Aorta (tissue), 5 donors: Measurements from ENCODE around the gene RHOU. TPM values are rescaled to one million over a fixed set of nuclear protein-coding genes. Genes with fewer than 3 reads are reported as not detected.

Experiments
- ATAC-seq: fragments of 200-7000 bp; cut with Tn5 transposase; one replicate; pipeline ENCODE4 v1.9.1; 2022; ENCODE audit warnings: moderate library complexity; ENCODE audit not compliant: low FRiP score
- DNase-seq, 2 donors: peaks; one replicate each; pipeline ENCODE4 v3.0.0-alpha.2; 2020
- H3K27ac ChIP-seq, 2 donors: one replicate each; pipeline ENCODE4 v1.5.1; 2013; ENCODE audit warnings: low read length in 2 of 2, mild to moderate bottlenecking in 2 of 2, moderate library complexity in 2 of 2, control low read depth in 1 of 2, inconsistent platforms in 1 of 2, low read depth in 1 of 2
- H3K27me3 ChIP-seq, 2 donors: one replicate each; pipeline ENCODE4 v1.6.1; 2013; ENCODE audit warnings: control low read depth in 1 of 2, low read length in 1 of 2, mild to moderate bottlenecking in 1 of 2, moderate library complexity in 1 of 2; ENCODE audit not compliant: insufficient read depth in 2 of 2, control insufficient read depth in 1 of 2
- H3K36me3 ChIP-seq, 2 donors: one replicate each; pipeline ENCODE4 v1.6.1; 2013; ENCODE audit warnings: control low read depth in 1 of 2, low read length in 1 of 2, mild to moderate bottlenecking in 1 of 2; ENCODE audit not compliant: insufficient read depth in 2 of 2, control insufficient read depth in 1 of 2
- H3K4me1 ChIP-seq, 2 donors: one replicate each; pipeline ENCODE4 v1.6.1; 2013; ENCODE audit warnings: low read length in 2 of 2, control low read depth in 1 of 2, mild to moderate bottlenecking in 1 of 2, moderate library complexity in 1 of 2; ENCODE audit not compliant: insufficient read depth in 2 of 2, control insufficient read depth in 1 of 2
- H3K4me3 ChIP-seq, 2 donors: one replicate each; pipeline ENCODE4 v1.5.1; 2013; ENCODE audit warnings: low read length in 2 of 2, control low read depth in 1 of 2, mild to moderate bottlenecking in 1 of 2
- H3K9me3 ChIP-seq: one replicate; pipeline ENCODE4 v1.6.1; 2013; ENCODE audit warnings: mild to moderate bottlenecking, low read length; ENCODE audit not compliant: control insufficient read depth
- WGBS, 2 donors: extraction: QIAGEN DNeasy Blood & Tissue Kit; methylation state at CpG; one replicate each; pipeline ENCODE4 v1.1.7; 2013; 5-methylcytosine and 5-hydroxymethylcytosine counted together
- intact Hi-C, 2 donors: fragments of 100-400 bp; cut with DNase I; formaldehyde crosslinking; loops; one replicate each; pipeline versions ENCODE4 v1.14.2 to v1.15.0; 2022
- polyA plus RNA-seq, 2 donors: library from polyadenylated mRNA; stranded (reverse); fragments of 200-250 nt; gene quantifications; one replicate each; pipeline ENCODE4 v1.2.3, GENCODE V29; 2013
- total RNA-seq, 2 donors: library from RNA; stranded (reverse); fragmentation: NEBNext Ultra II Directional; extraction: Animal tissue kit (Norgen Biotek cat#: 25700); gene quantifications; one replicate each; pipeline ENCODE4 v1.2.1, GENCODE V29; 2021
- donor health status: healthy with polysubstance abuse.
- donor health status: Bipolar disorder and iron deficiency.
- donor health status: DM: no; HTN: no; CAD: no.
- donor health status: DM: no; HTN: no; CAD: no.
- donor health status: DM: yes; HTN: yes; CAD: no.

RHOU gene
- total and polyA plus RNA-seq, 4 donors, result 15.4 to 37.3 (median 31.4) TPM

- H3K27me3 ChIP-seq, result no peaks in the 10 kb centered on the region
- no peak for DNase-seq
- no peak for ATAC-seq
- no peak overlapping the region for H3K27ac ChIP-seq
- WGBS, 2 donors, result 93 to 94% methylated on average over 8 of the region's 8 CpGs
- H3K4me1 ChIP-seq, result peaks cover 2 to 10% of the 10 kb centered on the region in 2 donors
- intact Hi-C loops, result no loop called here
- H3K36me3 ChIP-seq, result peaks cover 11 to 12% of the 10 kb centered on the region in 2 donors
- H3K9me3 ChIP-seq, result no peaks in the 10 kb centered on the region
- no peak overlapping the region for H3K4me3 ChIP-seq
Measured at GRCh38 chr1:228742281-228742860, 7.1 kb downstream of the RHOU start.

DNA sequence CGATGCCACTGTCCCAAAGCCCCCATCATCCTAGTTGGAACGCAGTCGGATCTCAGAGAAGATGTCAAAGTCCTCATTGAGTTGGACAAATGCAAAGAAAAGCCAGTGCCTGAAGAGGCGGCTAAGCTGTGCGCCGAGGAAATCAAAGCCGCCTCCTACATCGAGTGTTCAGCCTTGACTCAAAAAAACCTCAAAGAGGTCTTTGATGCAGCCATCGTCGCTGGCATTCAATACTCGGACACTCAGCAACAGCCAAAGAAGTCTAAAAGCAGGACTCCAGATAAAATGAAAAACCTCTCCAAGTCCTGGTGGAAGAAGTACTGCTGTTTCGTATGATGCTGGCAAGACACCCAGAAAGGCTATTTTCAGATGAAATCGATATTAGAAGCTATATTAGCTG is 8.1 kb downstream of the RHOU start:
- no peak overlapping the region for H3K4me3 ChIP-seq
- peaks cover 2 to 8% of the 10 kb centered on the region in 2 donors for H3K4me1 ChIP-seq
- no peak for DNase-seq
- WGBS, 2 donors, result 85% methylated on average over 13 of the region's 13 CpGs
- H3K27me3 ChIP-seq, result no peaks in the 10 kb centered on the region
- peaks cover 11 to 12% of the 10 kb centered on the region in 2 donors for H3K36me3 ChIP-seq
- ATAC-seq, result no peak
- no peak overlapping the region for H3K27ac ChIP-seq
- intact Hi-C loops, result no loop called here
- no peaks in the 10 kb centered on the region for H3K9me3 ChIP-seq

DNA sequence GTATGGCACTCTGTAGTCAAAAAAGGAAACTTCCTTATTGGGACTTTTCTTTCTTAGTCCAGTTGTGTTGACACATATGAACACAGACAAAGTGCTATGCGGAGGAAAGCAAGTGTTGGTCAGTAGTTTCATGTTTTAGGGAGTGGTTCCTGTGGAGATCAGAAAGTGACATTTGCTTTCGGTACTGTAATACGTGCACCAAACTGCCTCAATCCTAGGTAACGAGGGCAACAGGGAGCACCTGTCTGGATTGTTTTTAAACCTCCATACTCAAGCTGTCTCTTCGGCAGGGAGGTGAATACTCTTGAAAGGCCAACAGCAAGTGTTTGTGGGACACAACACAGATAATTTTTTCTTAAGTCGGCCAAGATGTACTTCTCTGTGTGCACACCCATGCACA is 9.1 kb downstream of the RHOU start:
- Histone ChIP-seq H3K4me1 (peaks cover 2 to 4% of the 10 kb centered on the region in 2 donors), H3K36me3 (peaks cover 11 to 12% of the 10 kb centered on the region in 2 donors), H3K4me3 (no peak overlapping the region), H3K9me3 (no peaks in the 10 kb centered on the region), H3K27ac (no peak overlapping the region), H3K27me3 (no peaks in the 10 kb centered on the region)
- intact Hi-C loops, result no loop called here
- ATAC-seq (no peak), DNase-seq (no peak)
- WGBS, 2 donors, result 84 to 89% methylated on average over 6 of the region's 6 CpGs

- H3K27ac ChIP-seq, result no peak overlapping the region
- ATAC-seq, result no peak
- intact Hi-C loops, result no loop called here
- H3K4me1 ChIP-seq, result peaks cover 2 to 4% of the 10 kb centered on the region in 2 donors
- H3K4me3 ChIP-seq, result no peak overlapping the region
- no peaks in the 10 kb centered on the region for H3K27me3 ChIP-seq
- WGBS, 2 donors, result 93 to 94% methylated on average over 6 of the region's 6 CpGs
- peaks cover 11 to 12% of the 10 kb centered on the region in 2 donors for H3K36me3 ChIP-seq
- DNase-seq, result no peak
- H3K9me3 ChIP-seq, result no peaks in the 10 kb centered on the region
Measured at GRCh38 chr1:228744918-228745317, 9.6 kb downstream of the RHOU start.

DNA sequence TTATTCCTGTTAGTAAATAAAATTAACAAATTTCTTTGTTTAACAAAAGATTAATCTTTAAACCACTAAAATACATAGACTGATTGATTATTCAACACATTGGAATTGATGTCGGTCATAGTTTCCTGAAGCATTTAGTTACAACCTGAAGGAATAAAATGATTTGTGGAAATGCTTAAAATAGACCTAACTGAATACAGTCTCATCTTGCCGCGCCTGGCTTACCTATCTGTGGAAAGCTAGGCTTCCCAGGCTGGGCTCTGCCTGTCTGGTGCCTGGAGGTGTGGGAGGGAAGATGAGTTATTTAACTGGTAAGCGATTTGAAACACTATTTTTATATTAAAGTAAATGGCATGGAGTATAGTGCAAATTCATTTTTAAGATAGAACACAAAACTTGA is 10.2 kb downstream of the RHOU start:
- intact Hi-C loops, result no loop called here

GRCh38 chr1:228747301-228747935 is 12.1 kb downstream of the RHOU start:
- Histone ChIP-seq H3K27me3 (no peaks in the 10 kb centered on the region), H3K27ac (no peak overlapping the region), H3K4me3 (no peak overlapping the region), H3K9me3 (no peaks in the 10 kb centered on the region), H3K4me1 (no peaks in the 10 kb centered on the region), H3K36me3 (peaks cover 11 to 12% of the 10 kb centered on the region in 2 donors)
- ATAC-seq (no peak), DNase-seq (no peak)
- intact Hi-C loops, result no loop called here
- 92 to 93% methylated on average over 3 of the region's 3 CpGs for WGBS, 2 donors

More for the DNA sequence above, 10.2 kb downstream of the RHOU start:
- Histone ChIP-seq H3K27me3 (no peaks in the 10 kb centered on the region), H3K36me3 (peaks cover 11 to 12% of the 10 kb centered on the region in 2 donors), H3K4me3 (no peak overlapping the region), H3K27ac (no peak overlapping the region), H3K4me1 (peaks cover 2 to 3% of the 10 kb centered on the region in 2 donors), H3K9me3 (no peaks in the 10 kb centered on the region)
- 89 to 91% methylated on average over 4 of the region's 4 CpGs for WGBS, 2 donors
- ATAC-seq (no peak), DNase-seq (no peak)

DNA sequence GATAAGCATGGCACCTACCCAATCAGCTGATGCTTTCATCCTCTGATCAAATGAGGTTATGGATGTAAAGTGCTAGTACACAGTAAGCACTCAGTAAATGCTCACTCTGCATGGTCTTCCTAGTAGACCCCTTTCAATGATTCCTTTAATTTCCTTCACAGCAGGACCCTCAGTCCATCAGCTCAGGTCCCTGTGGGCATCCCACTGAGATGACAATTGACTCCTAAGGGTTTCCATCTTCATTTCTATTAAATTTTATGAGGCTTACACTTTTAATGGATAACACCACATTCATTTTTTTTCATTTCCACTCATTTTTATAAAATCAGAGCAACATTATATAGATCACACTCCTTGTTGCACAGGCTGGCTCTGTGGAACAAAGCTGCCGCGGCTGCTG is 12.8 kb downstream of the RHOU start:
- H3K9me3 ChIP-seq, result no peaks in the 10 kb centered on the region
- no peaks in the 10 kb centered on the region for H3K27me3 ChIP-seq
- no peak overlapping the region for H3K27ac ChIP-seq
- H3K4me1 ChIP-seq, result no peaks in the 10 kb centered on the region
- ATAC-seq, result no peak
- DNase-seq, result no peak
- no peak overlapping the region for H3K4me3 ChIP-seq
- WGBS, 2 donors, result 95 to 98% methylated on average over 2 of the region's 2 CpGs
- intact Hi-C loops, result no loop called here
- peaks cover 11% of the 10 kb centered on the region in 2 donors for H3K36me3 ChIP-seq

DNA sequence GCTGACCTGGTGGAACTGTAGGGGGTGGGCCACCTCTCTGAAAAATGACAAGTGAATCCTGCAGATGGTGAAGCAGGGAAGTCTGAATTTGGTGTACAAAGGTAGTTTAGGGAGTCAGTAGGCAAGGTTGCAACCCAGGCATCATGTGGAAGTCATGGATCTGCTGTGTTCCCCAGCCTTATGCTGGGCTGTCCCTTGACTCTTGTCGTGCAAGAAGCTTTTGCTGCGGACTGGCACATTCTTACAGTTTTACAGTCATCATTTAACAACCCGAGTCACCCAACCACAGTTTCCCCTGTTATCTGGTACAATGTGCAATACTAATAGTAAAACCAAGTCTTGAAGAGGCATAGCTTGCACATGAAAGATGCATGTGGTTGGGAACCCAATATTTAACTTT is 13.2 kb downstream of the RHOU start:
- WGBS, 2 donors, result 60 to 86% methylated on average over 3 of the region's 3 CpGs

GRCh38 chr1:228749765-228750164 is 14.5 kb downstream of the RHOU start:
- DNase-seq (no peak), ATAC-seq (no peak)
- H3K4me1 ChIP-seq, result peaks cover 0 to 3% of the 10 kb centered on the region in 2 donors
- H3K27me3 ChIP-seq, result no peaks in the 10 kb centered on the region
- no peak overlapping the region for H3K27ac ChIP-seq
- H3K36me3 ChIP-seq, result peaks cover 3 to 4% of the 10 kb centered on the region in 2 donors
- no peaks in the 10 kb centered on the region for H3K9me3 ChIP-seq
- intact Hi-C loops, result no loop called here
- WGBS, 2 donors, result 93 to 98% methylated on average over 2 of the region's 2 CpGs
- no peak overlapping the region for H3K4me3 ChIP-seq

More for the DNA sequence above, 13.2 kb downstream of the RHOU start:
- no peak for ATAC-seq
- Histone ChIP-seq H3K4me1 (peaks cover 0 to 1% of the 10 kb centered on the region in 2 donors), H3K27me3 (no peaks in the 10 kb centered on the region), H3K27ac (no peak overlapping the region), H3K9me3 (no peaks in the 10 kb centered on the region), H3K4me3 (no peak overlapping the region), H3K36me3 (peaks cover 8 to 11% of the 10 kb centered on the region in 2 donors)
- DNase-seq, result no peak
- intact Hi-C loops, result no loop called here
